ENCODE measurements around the gene SPEG. TPM values are rescaled to one million over a fixed set of nuclear protein-coding genes. Genes with fewer than 3 reads are reported as not detected.

Gene SPEG
- total RNA-seq, 1 experiment from 2014 or later, result 30.7 TPM

- H3K27me3 ChIP-seq (ENCODE audit: low read length), result no peaks in the 10 kb centered on the region
- H3K36me3 ChIP-seq (ENCODE audit: low read depth, low read length), result no peaks in the 10 kb centered on the region
- DNase-seq, result no peak
- no peak overlapping the region for H3K27ac ChIP-seq (ENCODE audit: low read length)
- H3K9me2 ChIP-seq (replicated peaks; ENCODE audit: low read length), result no peaks in the 10 kb centered on the region
- no peaks in the 10 kb centered on the region for H3F3A ChIP-seq (ENCODE audit: low read length, unreplicated experiment)
- H3K4me3 ChIP-seq (ENCODE audit: low read length), result no peak overlapping the region
- CTCF ChIA-PET, result no interaction called here
- no peak overlapping the region for H2AFZ ChIP-seq (ENCODE audit: low read length)
- TF ChIP-seq CTCF (conservative IDR thresholded peaks at IDR 0.05; ENCODE audit: low read depth, low read length) (no peak), EZH2 (IDR thresholded peaks at IDR 0.05; ENCODE audit: low read length, unreplicated experiment) (no peak), EZH2phosphoT487 (IDR thresholded peaks at IDR 0.05; ENCODE audit: borderline replicate concordance, low read length) (no peak)
- H3K79me2 ChIP-seq (ENCODE audit: low read length), result peaks cover 14% of the 10 kb centered on the region
- H4K20me1 ChIP-seq (ENCODE audit: low read length), result no peaks in the 10 kb centered on the region
- peaks cover 22% of the 10 kb centered on the region for H3K4me1 ChIP-seq (ENCODE audit: insufficient read depth, low read length)
- H3K9ac ChIP-seq (ENCODE audit: low read length), result no peak overlapping the region
- no peak overlapping the region for H3K4me2 ChIP-seq (ENCODE audit: low read length)
- no peaks in the 10 kb centered on the region for H3K9me3 ChIP-seq (ENCODE audit: low read length)
- POLR2A ChIA-PET (ENCODE audit: unreplicated experiment), result no interaction called here
- intact Hi-C loops (cut with micrococcal nuclease), result no loop called here
- ATAC-seq, result no peak
- no TSS peak for BruUV-seq (replicated peaks)
Measured at GRCh38 chr2:219445220-219445640, 10.6 kb downstream of the SPEG start.

GRCh38 chr2:219446101-219446504, 11.5 kb downstream of the SPEG start:
- H4K20me1 ChIP-seq (ENCODE audit: low read length), result no peaks in the 10 kb centered on the region
- ATAC-seq, result peak; percentile 5; the same call in 1 of the 2 replicates
- intact Hi-C loops (cut with micrococcal nuclease), result no loop called here
- H2AFZ ChIP-seq (ENCODE audit: low read length), result no peak overlapping the region
- H3K27me3 ChIP-seq (ENCODE audit: low read length), result no peaks in the 10 kb centered on the region
- ChIA-PET CTCF (no interaction called here), POLR2A (ENCODE audit: unreplicated experiment) (no interaction called here)
- no peak overlapping the region for H3K4me3 ChIP-seq (ENCODE audit: low read length)
- 0 out of 2 replicates have a peak, but pooled peaks cover 2% of the 10 kb centered on the region for H3K36me3 ChIP-seq (ENCODE audit: low read depth, low read length)
- peaks cover 19% of the 10 kb centered on the region for H3K4me1 ChIP-seq (ENCODE audit: insufficient read depth, low read length)
- no peak overlapping the region for H3K27ac ChIP-seq (ENCODE audit: low read length)
- no TSS peak for BruUV-seq (replicated peaks)
- DNase-seq, result no peak
- H3F3A ChIP-seq (ENCODE audit: low read length, unreplicated experiment), result no peaks in the 10 kb centered on the region
- no peak for TF ChIP-seq EZH2phosphoT487 (IDR thresholded peaks at IDR 0.05; ENCODE audit: borderline replicate concordance, low read length)
- TF ChIP-seq EZH2 (IDR thresholded peaks at IDR 0.05; ENCODE audit: low read length, unreplicated experiment), result no peak
- TF ChIP-seq CTCF (conservative IDR thresholded peaks at IDR 0.05; ENCODE audit: low read depth, low read length), result no peak
- no peaks in the 10 kb centered on the region for H3K9me2 ChIP-seq (replicated peaks; ENCODE audit: low read length)
- no peak overlapping the region for H3K9ac ChIP-seq (ENCODE audit: low read length)
- H3K9me3 ChIP-seq (ENCODE audit: low read length), result no peaks in the 10 kb centered on the region
- no peak overlapping the region for H3K4me2 ChIP-seq (ENCODE audit: low read length)
- H3K79me2 ChIP-seq (ENCODE audit: low read length), result peaks cover 14% of the 10 kb centered on the region

- H3K4me2 ChIP-seq (ENCODE audit: low read length), result no peak overlapping the region
- H3K27me3 ChIP-seq (ENCODE audit: low read length), result no peaks in the 10 kb centered on the region
- no peaks in the 10 kb centered on the region for H3K9me3 ChIP-seq (ENCODE audit: low read length)
- H3K27ac ChIP-seq (ENCODE audit: low read length), result no peak overlapping the region
- H3K9me2 ChIP-seq (replicated peaks; ENCODE audit: low read length), result no peaks in the 10 kb centered on the region
- peaks cover 15% of the 10 kb centered on the region for H3K4me1 ChIP-seq (ENCODE audit: insufficient read depth, low read length)
- ChIA-PET CTCF (no interaction called here), POLR2A (ENCODE audit: unreplicated experiment) (no interaction called here)
- DNase-seq (no peak), ATAC-seq (no peak)
- no TSS peak for BruUV-seq (replicated peaks)
- no peaks in the 10 kb centered on the region for H4K20me1 ChIP-seq (ENCODE audit: low read length)
- H3K4me3 ChIP-seq (ENCODE audit: low read length), result no peak overlapping the region
- H3K36me3 ChIP-seq (ENCODE audit: low read depth, low read length), result 0 out of 2 replicates have a peak, but pooled peaks cover 2% of the 10 kb centered on the region
- TF ChIP-seq CTCF (conservative IDR thresholded peaks at IDR 0.05; ENCODE audit: low read depth, low read length), result no peak
- H3K79me2 ChIP-seq (ENCODE audit: low read length), result peaks cover 14% of the 10 kb centered on the region
- H3F3A ChIP-seq (ENCODE audit: low read length, unreplicated experiment), result no peaks in the 10 kb centered on the region
- intact Hi-C loops (cut with micrococcal nuclease), result no loop called here
- no peak overlapping the region for H2AFZ ChIP-seq (ENCODE audit: low read length)
- H3K9ac ChIP-seq (ENCODE audit: low read length), result no peak overlapping the region
Measured at GRCh38 chr2:219446689-219447088, 12.0 kb downstream of the SPEG start.

All from PC-3 (cell line).